ENCODE results near the gene CC2D2A.

The CC2D2A gene

GRCh38 chr4:15521442-15522039 is 51.9 kb downstream of the CC2D2A start:
- DNase-seq = no peak

GRCh38 chr4:15525080-15525479 is 55.4 kb downstream of the CC2D2A start:
- DNase-seq = no peak

- DNase-seq = no peak
These were observed 57.4 kb downstream of the CC2D2A start for GRCh38 chr4:15526924-15527592.

GRCh38 chr4:15531792-15532191 is 62.1 kb downstream of the CC2D2A start:
- DNase-seq = no peak

- no peak for DNase-seq
These were observed 64.1 kb downstream of the CC2D2A start for GRCh38 chr4:15533817-15534216.

- no peak for DNase-seq
These were observed 65.9 kb downstream of the CC2D2A start for GRCh38 chr4:15535599-15535998.

GRCh38 chr4:15536552-15537499 is 67.1 kb downstream of the CC2D2A start:
- no peak for DNase-seq

- no peak for DNase-seq
These were observed 72.3 kb downstream of the CC2D2A start for GRCh38 chr4:15541941-15542340.

- no peak for DNase-seq
These were observed 73.1 kb downstream of the CC2D2A start for GRCh38 chr4:15542760-15543159.

- no peak for DNase-seq
These were observed 74.0 kb downstream of the CC2D2A start for GRCh38 chr4:15543537-15544247.

- DNase-seq = no peak
These were observed 74.6 kb downstream of the CC2D2A start for GRCh38 chr4:15544248-15544729.

GRCh38 chr4:15545371-15545770 is 75.7 kb downstream of the CC2D2A start:
- DNase-seq = no peak

- DNase-seq = no peak
These were observed 77.7 kb downstream of the CC2D2A start for GRCh38 chr4:15547392-15547791.

GRCh38 chr4:15550491-15550890 is 80.8 kb downstream of the CC2D2A start:
- no peak for DNase-seq

GRCh38 chr4:15551740-15552446 is 82.2 kb downstream of the CC2D2A start:
- DNase-seq = no peak

GRCh38 chr4:15552557-15553362 is 83.1 kb downstream of the CC2D2A start:
- no peak for DNase-seq

- no peak for DNase-seq
These were observed 86.9 kb downstream of the CC2D2A start for GRCh38 chr4:15556511-15557092.

- DNase-seq = no peak
These were observed 88.3 kb downstream of the CC2D2A start for GRCh38 chr4:15557786-15558550.

- DNase-seq = no peak
These were observed 88.9 kb downstream of the CC2D2A start for GRCh38 chr4:15558561-15558960.

GRCh38 chr4:15562114-15562513 is 92.4 kb downstream of the CC2D2A start:
- DNase-seq = no peak
